ENCODE data around the gene TMEM17.

- TF ChIP-seq CTCF (IDR thresholded peaks at IDR 0.05) (no peak), POLR2A (IDR thresholded peaks at IDR 0.05) (no peak), EP300 (IDR thresholded peaks at IDR 0.05) (no peak)
Observed at GRCh38 chr2:62465039-62465740, 40.8 kb downstream of the TMEM17 start.
